Parathyroid adenoma (tissue), 2 donors: ENCODE data around the gene ANXA1.

Experiments used
- H2AFZ ChIP-seq: fragments of 300-600 bp; sonication (generic); one replicate; pipeline ENCODE4 v1.7.0; 2017; ENCODE audit warnings: antibody characterized with exemption, mild to moderate bottlenecking
- H3K27ac ChIP-seq: fragments of 300-600 bp; sonication (generic); one replicate; pipeline ENCODE4 v1.7.0; 2017
- H3K27me3 ChIP-seq: fragments of 300-600 bp; sonication (generic); one replicate; pipeline ENCODE4 v1.7.0; 2017; ENCODE audit warnings: low read length; ENCODE audit not compliant: control insufficient read depth, insufficient read depth
- H3K36me3 ChIP-seq: fragments of 300-600 bp; sonication (generic); one replicate; pipeline ENCODE4 v1.7.0; 2017; ENCODE audit warnings: low read length; ENCODE audit not compliant: control insufficient read depth, insufficient read depth
- H3K4me1 ChIP-seq: fragments of 300-600 bp; sonication (generic); one replicate; pipeline ENCODE4 v1.7.0; 2017; ENCODE audit warnings: control low read depth
- H3K4me2 ChIP-seq: fragments of 300-600 bp; sonication (generic); one replicate; pipeline ENCODE4 v1.7.0; 2017; ENCODE audit warnings: low read length
- H3K4me3 ChIP-seq: fragments of 300-600 bp; sonication (generic); one replicate; pipeline ENCODE4 v1.7.0; 2017; ENCODE audit warnings: low read depth, low read length
- H3K79me2 ChIP-seq: fragments of 300-600 bp; sonication (generic); one replicate; pipeline ENCODE4 v1.7.0; 2017; ENCODE audit warnings: control low read depth
- H3K9ac ChIP-seq: fragments of 300-600 bp; sonication (generic); one replicate; pipeline ENCODE4 v1.7.0; 2017; ENCODE audit warnings: mild to moderate bottlenecking
- H3K9me3 ChIP-seq: fragments of 300-600 bp; sonication (generic); one replicate; pipeline ENCODE4 v1.7.0; 2017; ENCODE audit warnings: low read length; ENCODE audit not compliant: control insufficient read depth
- CTCF ChIP-seq: fragments of 300-600 bp; sonication (generic); IDR thresholded peaks from one replicate; pipeline ENCODE4 v1.7.0; 2017; ENCODE audit warnings: antibody characterized with exemption, mild to moderate bottlenecking
- donor health status: primary hyperparathyroidism.

Gene ANXA1

GRCh38 chr9:73155377-73155776, 3.7 kb downstream of the ANXA1 start:
- H3K79me2 ChIP-seq, result no peaks in the 10 kb centered on the region

GRCh38 chr9:73155968-73156864, 4.6 kb downstream of the ANXA1 start:
- no peak overlapping the region for H3K4me3 ChIP-seq
- H3K79me2 ChIP-seq, result no peaks in the 10 kb centered on the region
- no peaks in the 10 kb centered on the region for H3K36me3 ChIP-seq
- H3K4me2 ChIP-seq, result no peak overlapping the region
- no peak for TF ChIP-seq CTCF
- H2AFZ ChIP-seq, result no peak overlapping the region
- H3K9me3 ChIP-seq, result no peaks in the 10 kb centered on the region
- no peak overlapping the region for H3K27ac ChIP-seq
- H3K9ac ChIP-seq, result no peak overlapping the region
- H3K4me1 ChIP-seq, result no peaks in the 10 kb centered on the region
- no peaks in the 10 kb centered on the region for H3K27me3 ChIP-seq

More at GRCh38 chr9:73155377-73155776, 3.7 kb downstream of the ANXA1 start:
- Histone ChIP-seq H3K27me3 (no peaks in the 10 kb centered on the region), H3K27ac (no peak overlapping the region), H2AFZ (no peak overlapping the region), H3K4me1 (no peaks in the 10 kb centered on the region), H3K9ac (no peak overlapping the region), H3K9me3 (no peaks in the 10 kb centered on the region), H3K4me3 (no peak overlapping the region), H3K36me3 (no peaks in the 10 kb centered on the region), H3K4me2 (no peak overlapping the region)
- no peak for TF ChIP-seq CTCF

- H3K27ac ChIP-seq, result no peak overlapping the region
- H3K79me2 ChIP-seq, result no peaks in the 10 kb centered on the region
- H3K4me3 ChIP-seq, result no peak overlapping the region
- H3K4me2 ChIP-seq, result no peak overlapping the region
- no peak for TF ChIP-seq CTCF
- no peaks in the 10 kb centered on the region for H3K4me1 ChIP-seq
- H3K27me3 ChIP-seq, result no peaks in the 10 kb centered on the region
- H3K9ac ChIP-seq, result no peak overlapping the region
- H2AFZ ChIP-seq, result no peak overlapping the region
- no peaks in the 10 kb centered on the region for H3K36me3 ChIP-seq
- H3K9me3 ChIP-seq, result no peaks in the 10 kb centered on the region
Measured at GRCh38 chr9:73156865-73157187, 5.2 kb downstream of the ANXA1 start.

GRCh38 chr9:73157811-73158210, 6.1 kb downstream of the ANXA1 start:
- Histone ChIP-seq H3K27ac (no peak overlapping the region), H3K36me3 (no peaks in the 10 kb centered on the region), H3K4me3 (no peak overlapping the region), H3K9ac (no peak overlapping the region), H3K27me3 (no peaks in the 10 kb centered on the region), H3K4me2 (no peak overlapping the region), H2AFZ (no peak overlapping the region), H3K79me2 (no peaks in the 10 kb centered on the region), H3K4me1 (no peaks in the 10 kb centered on the region), H3K9me3 (no peaks in the 10 kb centered on the region)
- TF ChIP-seq CTCF, result no peak

GRCh38 chr9:73158723-73159122, 7.1 kb downstream of the ANXA1 start:
- no peak for TF ChIP-seq CTCF
- Histone ChIP-seq H3K4me2 (no peak overlapping the region), H3K36me3 (no peaks in the 10 kb centered on the region), H2AFZ (no peak overlapping the region), H3K9ac (no peak overlapping the region), H3K79me2 (no peaks in the 10 kb centered on the region), H3K4me1 (no peaks in the 10 kb centered on the region), H3K9me3 (no peaks in the 10 kb centered on the region), H3K27me3 (no peaks in the 10 kb centered on the region), H3K4me3 (no peak overlapping the region), H3K27ac (no peak overlapping the region)
